ENCODE data around the gene NPBWR2. TPM values are rescaled to one million over a fixed set of nuclear protein-coding genes. Genes with fewer than 3 reads are reported as not detected.
"Not testable (repeated sequence)": the region's sequence is repeated elsewhere in the genome, so short reads cannot be mapped to it uniquely, and the experiment has no call there.

The NPBWR2 gene
- total RNA-seq, 1 experiment from 2014 or later, result not detected

DNA sequence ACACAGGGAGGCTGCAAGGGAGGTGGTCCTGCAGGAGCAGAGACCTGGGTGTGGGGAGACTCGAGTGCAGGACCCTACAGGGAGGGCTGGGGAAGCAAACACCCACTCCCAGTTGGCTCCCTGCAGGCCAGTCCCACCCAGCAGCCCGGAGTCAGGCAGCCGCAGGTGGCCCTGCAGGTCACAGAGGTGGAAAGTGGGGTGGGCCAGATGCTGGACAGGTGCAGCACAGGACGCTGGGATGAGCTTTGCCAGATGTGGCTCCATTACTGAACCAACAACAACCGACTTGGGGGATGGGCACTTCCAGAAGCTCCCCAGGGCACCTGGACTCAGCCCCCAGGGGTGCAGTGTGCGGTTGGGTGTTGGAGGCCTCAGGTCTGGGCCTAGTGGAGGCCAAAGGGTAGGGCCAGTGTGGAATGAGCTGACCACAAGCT is 30.2 kb upstream of the NPBWR2 start:
- Mint-ChIP-seq H3K4me3 (no peak overlapping the region), H3K27me3 (ENCODE audit: low read depth) (no peaks in the 10 kb centered on the region; the same call in 1 of the 2 replicates), H3K27ac (no peak overlapping the region), H3K36me3 (no peaks in the 10 kb centered on the region), H3K4me1 (peaks cover 7% of the 10 kb centered on the region; the same call in 1 of the 2 replicates), H3K9me3 (no peaks in the 10 kb centered on the region)
- no peak for TF ChIP-seq FOXK1 (CRISPR knock-in tag; IDR thresholded peaks at IDR 0.05)
- TF ChIP-seq GABPB1 (CRISPR knock-in tag; IDR thresholded peaks at IDR 0.05), result no peak
- TF ChIP-seq, protein P1, sequence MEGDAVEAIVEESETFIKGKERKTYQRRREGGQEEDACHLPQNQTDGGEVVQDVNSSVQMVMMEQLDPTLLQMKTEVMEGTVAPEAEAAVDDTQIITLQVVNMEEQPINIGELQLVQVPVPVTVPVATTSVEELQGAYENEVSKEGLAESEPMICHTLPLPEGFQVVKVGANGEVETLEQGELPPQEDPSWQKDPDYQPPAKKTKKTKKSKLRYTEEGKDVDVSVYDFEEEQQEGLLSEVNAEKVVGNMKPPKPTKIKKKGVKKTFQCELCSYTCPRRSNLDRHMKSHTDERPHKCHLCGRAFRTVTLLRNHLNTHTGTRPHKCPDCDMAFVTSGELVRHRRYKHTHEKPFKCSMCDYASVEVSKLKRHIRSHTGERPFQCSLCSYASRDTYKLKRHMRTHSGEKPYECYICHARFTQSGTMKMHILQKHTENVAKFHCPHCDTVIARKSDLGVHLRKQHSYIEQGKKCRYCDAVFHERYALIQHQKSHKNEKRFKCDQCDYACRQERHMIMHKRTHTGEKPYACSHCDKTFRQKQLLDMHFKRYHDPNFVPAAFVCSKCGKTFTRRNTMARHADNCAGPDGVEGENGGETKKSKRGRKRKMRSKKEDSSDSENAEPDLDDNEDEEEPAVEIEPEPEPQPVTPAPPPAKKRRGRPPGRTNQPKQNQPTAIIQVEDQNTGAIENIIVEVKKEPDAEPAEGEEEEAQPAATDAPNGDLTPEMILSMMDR (IDR thresholded peaks at IDR 0.05), result no peak
- no peak for TF ChIP-seq TEAD4 (CRISPR knock-in tag; IDR thresholded peaks at IDR 0.05)
- TF ChIP-seq CBFB (CRISPR knock-in tag; IDR thresholded peaks at IDR 0.05; ENCODE audit: low read depth), result no peak
- TF ChIP-seq NFE2L1 (CRISPR knock-in tag; IDR thresholded peaks at IDR 0.05), result no peak
- no peak for TF ChIP-seq ESRRA (CRISPR knock-in tag; IDR thresholded peaks at IDR 0.05; ENCODE audit: borderline replicate concordance)
- no peak for TF ChIP-seq ZNF396 (CRISPR knock-in tag; IDR thresholded peaks at IDR 0.05; ENCODE audit: borderline replicate concordance)
- no peak for TF ChIP-seq ZNF232 (CRISPR knock-in tag; IDR thresholded peaks at IDR 0.05)
- ATAC-seq (no peak), DNase-seq (ENCODE audit: low spot score) (no peak)
- ChIA-PET POLR2A (no interaction called here), CTCF (interaction anchor here (1.4 kb wide), 1 partner anchor 86 kb away, joined by 4 read pairs; no protein-coding TSS in a partner anchor)

DNA sequence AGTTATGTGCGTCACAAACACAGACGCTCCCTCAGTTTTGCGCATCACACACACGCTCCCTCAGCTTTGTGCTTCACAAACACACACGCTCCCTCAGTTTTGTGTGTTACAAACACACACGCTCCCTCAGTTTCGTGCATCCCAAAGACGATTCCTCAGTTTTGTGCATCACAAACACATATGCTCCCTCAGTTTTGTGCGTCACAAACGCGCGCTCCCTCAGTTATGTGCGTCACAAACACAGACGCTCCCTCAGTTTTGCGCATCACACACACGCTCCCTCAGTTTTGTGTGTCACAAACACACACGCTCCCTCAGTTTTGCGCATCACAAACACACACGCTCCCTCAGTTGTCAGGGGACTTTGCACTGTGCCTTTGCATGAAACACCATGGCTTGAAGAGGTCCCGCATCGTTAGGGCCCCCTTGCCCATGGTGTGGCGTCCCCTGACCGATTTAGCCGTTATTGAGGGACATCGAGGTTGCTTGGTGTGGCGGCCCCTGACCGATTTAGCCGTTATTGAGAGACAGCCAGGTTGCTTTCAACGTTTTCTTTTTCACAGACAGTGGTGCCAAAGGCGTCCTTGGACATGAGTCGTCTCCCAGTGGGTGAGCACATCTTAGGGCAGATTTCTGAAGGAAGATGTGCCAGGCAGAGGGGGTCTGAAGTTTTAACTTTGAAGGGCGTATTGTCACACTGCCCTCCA is 28.8 kb upstream of the NPBWR2 start:
- TF ChIP-seq GTF2I (CRISPR knock-in tag; conservative IDR thresholded peaks at IDR 0.05), result no peak
- TF ChIP-seq, protein P2, sequence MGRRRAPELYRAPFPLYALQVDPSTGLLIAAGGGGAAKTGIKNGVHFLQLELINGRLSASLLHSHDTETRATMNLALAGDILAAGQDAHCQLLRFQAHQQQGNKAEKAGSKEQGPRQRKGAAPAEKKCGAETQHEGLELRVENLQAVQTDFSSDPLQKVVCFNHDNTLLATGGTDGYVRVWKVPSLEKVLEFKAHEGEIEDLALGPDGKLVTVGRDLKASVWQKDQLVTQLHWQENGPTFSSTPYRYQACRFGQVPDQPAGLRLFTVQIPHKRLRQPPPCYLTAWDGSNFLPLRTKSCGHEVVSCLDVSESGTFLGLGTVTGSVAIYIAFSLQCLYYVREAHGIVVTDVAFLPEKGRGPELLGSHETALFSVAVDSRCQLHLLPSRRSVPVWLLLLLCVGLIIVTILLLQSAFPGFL (CRISPR knock-in tag; IDR thresholded peaks at IDR 0.05; ENCODE audit: borderline replicate concordance), result no peak
- TF ChIP-seq, protein P3, sequence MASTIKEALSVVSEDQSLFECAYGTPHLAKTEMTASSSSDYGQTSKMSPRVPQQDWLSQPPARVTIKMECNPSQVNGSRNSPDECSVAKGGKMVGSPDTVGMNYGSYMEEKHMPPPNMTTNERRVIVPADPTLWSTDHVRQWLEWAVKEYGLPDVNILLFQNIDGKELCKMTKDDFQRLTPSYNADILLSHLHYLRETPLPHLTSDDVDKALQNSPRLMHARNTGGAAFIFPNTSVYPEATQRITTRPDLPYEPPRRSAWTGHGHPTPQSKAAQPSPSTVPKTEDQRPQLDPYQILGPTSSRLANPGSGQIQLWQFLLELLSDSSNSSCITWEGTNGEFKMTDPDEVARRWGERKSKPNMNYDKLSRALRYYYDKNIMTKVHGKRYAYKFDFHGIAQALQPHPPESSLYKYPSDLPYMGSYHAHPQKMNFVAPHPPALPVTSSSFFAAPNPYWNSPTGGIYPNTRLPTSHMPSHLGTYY (CRISPR knock-in tag; IDR thresholded peaks at IDR 0.05), result no peak
- TF ChIP-seq TEAD1 (CRISPR knock-in tag; IDR thresholded peaks at IDR 0.05), result no peak
- no peak for TF ChIP-seq IRF2 (CRISPR knock-in tag; IDR thresholded peaks at IDR 0.05; ENCODE audit: borderline replicate concordance, low read depth)
- no peak for TF ChIP-seq ZNF396 (CRISPR knock-in tag; IDR thresholded peaks at IDR 0.05; ENCODE audit: borderline replicate concordance)
- TF ChIP-seq, protein P4, sequence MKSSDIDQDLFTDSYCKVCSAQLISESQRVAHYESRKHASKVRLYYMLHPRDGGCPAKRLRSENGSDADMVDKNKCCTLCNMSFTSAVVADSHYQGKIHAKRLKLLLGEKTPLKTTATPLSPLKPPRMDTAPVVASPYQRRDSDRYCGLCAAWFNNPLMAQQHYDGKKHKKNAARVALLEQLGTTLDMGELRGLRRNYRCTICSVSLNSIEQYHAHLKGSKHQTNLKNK (CRISPR knock-in tag; IDR thresholded peaks at IDR 0.05), result no peak
- no peak overlapping the region for H3K27ac Mint-ChIP-seq
- H3K36me3 Mint-ChIP-seq, result no peaks in the 10 kb centered on the region
- H3K4me3 Mint-ChIP-seq, result no peak overlapping the region
- POLR2A ChIA-PET, result no interaction called here
- no peaks in the 10 kb centered on the region; the same call in 1 of the 2 replicates for H3K27me3 Mint-ChIP-seq (ENCODE audit: low read depth)
- DNase-seq (ENCODE audit: low spot score), result no peak
- peaks cover 7% of the 10 kb centered on the region; the same call in 1 of the 2 replicates for H3K4me1 Mint-ChIP-seq
- ATAC-seq, result no peak
- no peaks in the 10 kb centered on the region for H3K9me3 Mint-ChIP-seq
- CTCF ChIA-PET, result no interaction called here

DNA sequence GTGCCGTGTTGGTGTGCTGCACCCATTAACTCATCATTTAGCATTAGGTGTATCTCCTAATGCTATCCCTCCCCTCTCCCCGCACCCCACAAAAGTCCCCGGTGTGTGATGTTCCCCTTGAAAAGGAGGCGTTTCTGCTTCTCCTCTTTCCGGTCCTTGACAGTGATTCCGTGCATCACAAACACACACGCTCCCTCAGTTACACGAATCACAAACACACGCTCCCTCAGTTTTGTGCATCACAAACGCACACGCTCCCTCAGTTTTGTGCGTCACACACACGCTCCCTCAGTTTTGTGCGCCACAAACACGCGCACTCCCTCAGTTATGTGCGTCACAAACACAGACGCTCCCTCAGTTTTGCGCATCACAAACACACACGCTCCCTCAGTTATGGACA is 27.4 kb upstream of the NPBWR2 start:
- peak; percentile 8 for DNase-seq (ENCODE audit: low spot score)
- POLR2A ChIA-PET; H3K36me3 Mint-ChIP-seq; H3K27me3 Mint-ChIP-seq (ENCODE audit: low read depth); ATAC-seq; H3K4me3 Mint-ChIP-seq; CTCF ChIA-PET; H3K4me1 Mint-ChIP-seq; H3K9me3 Mint-ChIP-seq: not testable (repeated sequence)
- 0 out of 2 replicates have a peak overlapping the region, but pooled peaks have one; percentile 15 for H3K27ac Mint-ChIP-seq

Data from WTC11 (cell line).